ENCODE data around the gene GLB1L2. TPM values are rescaled to one million over a fixed set of nuclear protein-coding genes. Genes with fewer than 3 reads are reported as not detected.

The GLB1L2 gene
- polyA plus RNA-seq, 1 of the 3 experiments (the other 2 are of a cell fraction) = 3.4 TPM

DNA sequence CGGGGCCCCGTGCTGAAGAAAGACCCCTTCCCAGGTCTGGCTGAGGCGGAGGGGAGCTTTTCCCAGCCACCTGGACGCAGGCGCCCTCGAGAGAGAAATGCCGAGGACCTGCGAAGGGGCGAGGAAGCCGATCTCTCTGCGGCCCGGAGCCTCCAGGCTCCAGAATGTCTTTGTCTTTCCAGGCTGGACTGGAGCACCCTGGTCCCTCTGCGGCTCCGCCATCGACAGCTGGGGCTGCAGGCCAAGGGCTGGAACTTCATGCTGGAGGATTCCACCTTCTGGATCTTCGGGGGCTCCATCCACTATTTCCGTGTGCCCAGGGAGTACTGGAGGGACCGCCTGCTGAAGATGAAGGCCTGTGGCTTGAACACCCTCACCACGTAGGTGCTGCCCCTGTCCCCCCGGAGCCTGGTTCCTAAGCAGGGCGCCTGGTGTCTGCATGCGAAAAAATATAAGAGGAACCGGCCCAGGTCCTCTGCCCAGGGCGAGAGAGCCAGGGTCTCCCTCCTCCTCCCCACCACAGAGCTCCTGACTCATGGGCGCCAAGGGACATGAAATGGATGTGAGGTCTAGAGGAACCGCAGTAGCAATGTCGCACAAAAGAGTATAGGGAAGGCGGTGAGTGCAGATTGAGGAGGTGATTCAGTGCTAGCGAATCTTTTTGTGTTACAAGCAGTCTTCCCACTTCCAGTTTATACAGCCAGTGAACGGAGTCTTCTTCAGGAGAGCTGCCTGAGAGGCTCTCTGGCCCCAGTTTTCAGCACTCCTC is 11.0 kb downstream of the GLB1L2 start:
- H3K36me3 ChIP-seq (replicated peaks in 1 of 2; ENCODE audit: control insufficient read depth in 1 of 2, insufficient read depth in 2 of 2, low read length in 1 of 2) = no peaks in the 10 kb centered on the region
- H3K27ac ChIP-seq (ENCODE audit: low read depth in 2 of 2, low read length in 1 of 2) = no peak overlapping the region
- no peaks in the 10 kb centered on the region for H3K27me3 ChIP-seq (ENCODE audit: insufficient read depth)
- ChIA-PET CTCF (interaction anchor here (1.5 to 1.9 kb wide), 2 partner anchors 11 to 17 kb away, joined by 4 to 5 read pairs; partner anchors contain the start of gene GLB1L2), POLR2A (no interaction called here)
- no peaks in the 10 kb centered on the region for H4K20me1 ChIP-seq (ENCODE audit: insufficient read depth)
- no peak for TF ChIP-seq POLR2AphosphoS5 (IDR thresholded peaks at IDR 0.05; ENCODE audit: low read depth, low read length)
- no peak for TF ChIP-seq SMC3 (IDR thresholded peaks at IDR 0.05; ENCODE audit: low read depth, low read length)
- TF ChIP-seq RFX5 (IDR thresholded peaks at IDR 0.05; ENCODE audit: low read length) = no peak
- no peak for TF ChIP-seq FOXM1 (IDR thresholded peaks at IDR 0.05; ENCODE audit: low read depth)
- no peak for TF ChIP-seq RCOR1 (IDR thresholded peaks at IDR 0.05; ENCODE audit: low read length)
- no peak for TF ChIP-seq REST (IDR thresholded peaks at IDR 0.05; ENCODE audit: low read depth, low read length)
- no peak for TF ChIP-seq USF1 (IDR thresholded peaks at IDR 0.05; ENCODE audit: borderline replicate concordance, low read depth)
- no peak for TF ChIP-seq GABPA (IDR thresholded peaks at IDR 0.05; ENCODE audit: low read depth)
- TF ChIP-seq, protein P1, sequence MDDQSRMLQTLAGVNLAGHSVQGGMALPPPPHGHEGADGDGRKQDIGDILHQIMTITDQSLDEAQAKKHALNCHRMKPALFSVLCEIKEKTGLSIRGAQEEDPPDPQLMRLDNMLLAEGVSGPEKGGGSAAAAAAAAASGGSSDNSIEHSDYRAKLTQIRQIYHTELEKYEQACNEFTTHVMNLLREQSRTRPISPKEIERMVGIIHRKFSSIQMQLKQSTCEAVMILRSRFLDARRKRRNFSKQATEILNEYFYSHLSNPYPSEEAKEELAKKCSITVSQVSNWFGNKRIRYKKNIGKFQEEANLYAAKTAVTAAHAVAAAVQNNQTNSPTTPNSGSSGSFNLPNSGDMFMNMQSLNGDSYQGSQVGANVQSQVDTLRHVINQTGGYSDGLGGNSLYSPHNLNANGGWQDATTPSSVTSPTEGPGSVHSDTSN (IDR thresholded peaks at IDR 0.05) = no peak
- no peak for TF ChIP-seq NFIC (IDR thresholded peaks at IDR 0.05; ENCODE audit: borderline replicate concordance)
- TF ChIP-seq FOXJ3 (CRISPR knock-in tag; IDR thresholded peaks at IDR 0.05) = no peak
- TF ChIP-seq EZH2phosphoT487 (IDR thresholded peaks at IDR 0.05; ENCODE audit: borderline replicate concordance, low read depth) = no peak
- TF ChIP-seq MEF2A (IDR thresholded peaks at IDR 0.05; ENCODE audit: borderline replicate concordance, low read depth) = no peak
- TF ChIP-seq EP300 (IDR thresholded peaks at IDR 0.05; ENCODE audit: borderline replicate concordance in 1 of 2, low read depth in 1 of 2, low read length in 1 of 2) = no peak
- no peaks in the 10 kb centered on the region for H3K4me1 ChIP-seq (ENCODE audit: control insufficient read depth in 1 of 2, insufficient read depth in 2 of 2, low read depth in 1 of 2, low read length in 1 of 2)
- no peak overlapping the region for H3K4me3 ChIP-seq (ENCODE audit: low read depth in 2 of 2, low read length in 1 of 2)
- H3F3A ChIP-seq (replicated peaks; ENCODE audit: insufficient read depth) = no peaks in the 10 kb centered on the region
- no peak overlapping the region for H3K9ac ChIP-seq
- no peak overlapping the region for H2AFZ ChIP-seq (ENCODE audit: low read depth)
- DNase-seq = no peak
- 89% methylated on average over 26 of the region's 30 CpGs for WGBS (ENCODE audit: low lambda C conversion rate)
- no peak overlapping the region for H3K4me2 ChIP-seq
- no peaks in the 10 kb centered on the region for H3K79me2 ChIP-seq (ENCODE audit: insufficient read depth)
- no peaks in the 10 kb centered on the region for H3K9me3 ChIP-seq
- no peaks in the 10 kb centered on the region for H3K9me2 ChIP-seq
